Inferior parietal cortex (tissue), 1 donor: ENCODE results near the gene UBE2J2.
"Not testable (repeated sequence)": the region's sequence is repeated elsewhere in the genome, so short reads cannot be mapped to it uniquely, and the experiment has no call there.

Source experiments
- DNase-seq: peaks from one replicate; pipeline ENCODE4 v3.0.0-alpha.2; 2016; ENCODE audit errors: extremely low spot score

UBE2J2 gene

GRCh38 chr1:1255611-1256010 lies 18.0 kb downstream of the UBE2J2 start:
- no peak for DNase-seq

GRCh38 chr1:1255078-1255477 lies 18.6 kb downstream of the UBE2J2 start:
- no peak for DNase-seq

GRCh38 chr1:1254667-1254998 lies 19.0 kb downstream of the UBE2J2 start:
- no peak for DNase-seq

- no peak for DNase-seq
Observed at GRCh38 chr1:1253972-1254666, 19.5 kb downstream of the UBE2J2 start.

- no peak for DNase-seq
Observed at GRCh38 chr1:1253314-1253713, 20.3 kb downstream of the UBE2J2 start.

GRCh38 chr1:1250786-1251284 lies 22.8 kb downstream of the UBE2J2 start:
- no peak for DNase-seq

- DNase-seq = not testable (repeated sequence)
Observed at GRCh38 chr1:1248009-1248913, 25.4 kb downstream of the UBE2J2 start.

- no peak for DNase-seq
Observed at GRCh38 chr1:1247341-1247913, 26.2 kb downstream of the UBE2J2 start.

- DNase-seq = no peak
Observed at GRCh38 chr1:1246577-1247340, 26.9 kb downstream of the UBE2J2 start, which contains the start of gene C1QTNF12. Gene C1QTNF12 (minus strand): TSS chr1:1246722. CDS start chr1:1246690, 32 bp downstream.

GRCh38 chr1:1245817-1246576 lies 27.7 kb downstream of the UBE2J2 start:
- no peak for DNase-seq

GRCh38 chr1:1245178-1245816 lies 28.4 kb downstream of the UBE2J2 start:
- no peak for DNase-seq

- DNase-seq = no peak
Observed at GRCh38 chr1:1244192-1244811, 29.4 kb downstream of the UBE2J2 start.

- DNase-seq = no peak
Observed at GRCh38 chr1:1243807-1244191, 29.9 kb downstream of the UBE2J2 start.

GRCh38 chr1:1243266-1243660 lies 30.4 kb downstream of the UBE2J2 start:
- DNase-seq = no peak

GRCh38 chr1:1242461-1243265 lies 31.0 kb downstream of the UBE2J2 start:
- no peak for DNase-seq

- no peak for DNase-seq
Observed at GRCh38 chr1:1241588-1242219, 31.9 kb downstream of the UBE2J2 start.

- DNase-seq = no peak
Observed at GRCh38 chr1:1240822-1241587, 32.6 kb downstream of the UBE2J2 start.

- no peak for DNase-seq
Observed at GRCh38 chr1:1240348-1240732, 33.3 kb downstream of the UBE2J2 start.
